AG04449 (cell line): Measurements from ENCODE around the gene CCDC88B.
A peak's percentile ranks its signal among the peaks of the same experiment; 100 is the strongest.

Source experiments
- CTCF ChIA-PET: fragments of 350-600 bp; formaldehyde crosslinking; extraction: SDS; loops from one replicate; lab custom pipeline; 2021; ENCODE audit warnings: antibody characterized with exemption; lab: Yijun Ruan, JAX
- POLR2A ChIA-PET: fragments of 400-600, 350-600 bp; formaldehyde crosslinking; extraction: SDS; loops from one replicate; lab custom pipeline; 2020; ENCODE audit warnings: antibody characterized with exemption, inconsistent platforms; lab: Yijun Ruan, JAX
- DNase-seq: peaks from one replicate; pipeline ENCODE4 v3.0.0-alpha.2; 2010; ENCODE audit warnings: low read depth, low spot score
- H3K4me3 ChIP-seq: 2 replicates; pipeline ENCODE4 v1.5.1; 2011; ENCODE audit warnings: low read depth, mild to moderate bottlenecking, control low read depth, low read length
- TF ChIP-seq, protein P1 (sequence below): IDR thresholded peaks from one replicate; pipeline ENCODE4 v1.5.1; 2011; ENCODE audit warnings: mild to moderate bottlenecking, moderate library complexity, low read length, control low read depth, inconsistent platforms; ENCODE audit not compliant: insufficient read depth; ENCODE audit errors: missing control alignments

CCDC88B gene

DNA sequence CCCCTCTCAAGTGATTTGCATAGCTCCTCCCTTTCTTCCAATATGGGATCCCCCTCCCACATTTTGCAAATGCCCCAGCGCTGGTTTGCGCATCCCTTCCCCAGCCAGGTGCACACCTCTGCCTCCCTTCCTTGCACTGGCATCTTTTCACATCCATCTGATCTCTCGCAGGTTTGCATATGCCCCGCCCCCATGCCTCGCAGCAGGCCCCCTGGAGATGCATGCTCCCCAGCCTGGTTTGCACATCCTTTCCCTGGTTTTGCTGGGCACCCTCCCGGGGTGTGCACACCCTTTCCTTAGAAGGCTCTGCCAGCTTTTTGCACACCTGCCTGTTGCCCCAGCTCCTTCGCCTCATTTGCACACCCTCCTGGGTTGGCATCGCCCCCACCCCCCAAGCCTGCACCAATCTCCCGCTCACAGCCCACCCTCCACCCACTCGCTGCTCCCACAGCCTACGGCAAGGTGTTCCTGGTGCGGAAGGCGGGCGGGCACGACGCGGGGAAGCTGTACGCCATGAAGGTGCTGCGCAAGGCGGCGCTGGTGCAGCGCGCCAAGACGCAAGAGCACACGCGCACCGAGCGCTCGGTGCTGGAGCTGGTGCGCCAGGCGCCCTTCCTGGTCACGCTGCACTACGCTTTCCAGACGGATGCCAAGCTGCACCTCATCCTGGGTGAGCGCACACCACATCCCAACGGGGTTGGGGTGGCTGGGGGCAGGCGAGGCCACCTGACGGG, 19.9 kb downstream of the CCDC88B start:
- TF ChIP-seq, protein P1, sequence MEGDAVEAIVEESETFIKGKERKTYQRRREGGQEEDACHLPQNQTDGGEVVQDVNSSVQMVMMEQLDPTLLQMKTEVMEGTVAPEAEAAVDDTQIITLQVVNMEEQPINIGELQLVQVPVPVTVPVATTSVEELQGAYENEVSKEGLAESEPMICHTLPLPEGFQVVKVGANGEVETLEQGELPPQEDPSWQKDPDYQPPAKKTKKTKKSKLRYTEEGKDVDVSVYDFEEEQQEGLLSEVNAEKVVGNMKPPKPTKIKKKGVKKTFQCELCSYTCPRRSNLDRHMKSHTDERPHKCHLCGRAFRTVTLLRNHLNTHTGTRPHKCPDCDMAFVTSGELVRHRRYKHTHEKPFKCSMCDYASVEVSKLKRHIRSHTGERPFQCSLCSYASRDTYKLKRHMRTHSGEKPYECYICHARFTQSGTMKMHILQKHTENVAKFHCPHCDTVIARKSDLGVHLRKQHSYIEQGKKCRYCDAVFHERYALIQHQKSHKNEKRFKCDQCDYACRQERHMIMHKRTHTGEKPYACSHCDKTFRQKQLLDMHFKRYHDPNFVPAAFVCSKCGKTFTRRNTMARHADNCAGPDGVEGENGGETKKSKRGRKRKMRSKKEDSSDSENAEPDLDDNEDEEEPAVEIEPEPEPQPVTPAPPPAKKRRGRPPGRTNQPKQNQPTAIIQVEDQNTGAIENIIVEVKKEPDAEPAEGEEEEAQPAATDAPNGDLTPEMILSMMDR: no peak
- ChIA-PET CTCF (interaction anchor here (0.6 to 21.8 kb wide), 7 partner anchors 13 to 329 kb away, joined by 3 to 414 read pairs (median 4); partner anchors contain the start of genes CCDC88B, PRDX5 and TRMT112), POLR2A (no interaction called here)
- no peak for DNase-seq
- peak overlapping the region; percentile 94 for H3K4me3 ChIP-seq

DNA sequence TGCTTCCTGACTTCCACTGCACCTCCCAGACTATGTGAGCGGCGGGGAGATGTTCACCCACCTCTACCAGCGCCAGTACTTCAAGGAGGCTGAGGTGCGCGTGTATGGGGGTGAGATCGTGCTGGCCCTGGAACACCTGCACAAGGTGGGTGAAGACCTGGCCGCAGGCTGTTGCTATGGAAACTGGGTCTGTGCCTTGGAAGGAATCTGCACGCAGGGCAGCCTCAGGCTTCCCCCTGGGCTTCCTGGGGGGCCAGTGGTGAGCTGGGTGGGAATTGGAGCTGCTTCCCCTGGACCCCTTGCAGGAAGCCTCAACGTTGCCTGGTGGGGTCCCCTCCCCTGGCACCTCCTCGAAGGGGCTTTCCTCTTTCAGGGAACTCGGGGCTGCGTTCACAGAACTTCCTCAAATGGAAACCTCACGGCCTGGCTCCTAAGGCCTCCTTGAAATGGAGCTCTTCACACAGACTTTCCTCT, 20.5 kb downstream of the CCDC88B start:
- TF ChIP-seq, protein P1: no peak
- POLR2A ChIA-PET: no interaction called here
- H3K4me3 ChIP-seq: peak overlapping the region; percentile 94
- CTCF ChIA-PET: interaction anchor here (0.6 to 21.8 kb wide), 5 partner anchors 12 to 328 kb away, joined by 3 to 414 read pairs (median 4); partner anchors contain the start of gene CCDC88B
- no peak for DNase-seq

DNA sequence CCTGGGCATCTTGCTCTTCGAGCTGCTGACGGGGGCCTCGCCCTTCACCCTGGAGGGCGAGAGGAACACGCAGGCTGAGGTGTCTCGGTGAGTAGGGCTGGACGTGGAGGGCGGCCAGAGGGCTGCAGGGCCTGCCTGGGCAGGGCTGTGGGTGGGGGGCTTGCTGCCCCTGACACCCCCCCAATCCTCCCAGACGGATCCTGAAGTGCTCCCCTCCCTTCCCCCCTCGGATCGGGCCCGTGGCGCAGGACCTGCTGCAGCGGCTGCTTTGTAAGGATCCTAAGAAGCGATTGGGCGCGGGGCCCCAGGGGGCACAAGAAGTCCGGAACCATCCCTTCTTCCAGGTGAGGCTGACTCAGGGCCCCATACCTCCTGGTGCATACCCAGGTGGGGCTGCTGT, 21.7 kb downstream of the CCDC88B start:
- H3K4me3 ChIP-seq: no peak overlapping the region
- no peak for DNase-seq
- TF ChIP-seq, protein P1: no peak
- POLR2A ChIA-PET: no interaction called here
- CTCF ChIA-PET: interaction anchor here (1.5 to 21.8 kb wide), 2 partner anchors 22 to 327 kb away, joined by 3 to 414 read pairs; partner anchors contain the start of gene CCDC88B

DNA sequence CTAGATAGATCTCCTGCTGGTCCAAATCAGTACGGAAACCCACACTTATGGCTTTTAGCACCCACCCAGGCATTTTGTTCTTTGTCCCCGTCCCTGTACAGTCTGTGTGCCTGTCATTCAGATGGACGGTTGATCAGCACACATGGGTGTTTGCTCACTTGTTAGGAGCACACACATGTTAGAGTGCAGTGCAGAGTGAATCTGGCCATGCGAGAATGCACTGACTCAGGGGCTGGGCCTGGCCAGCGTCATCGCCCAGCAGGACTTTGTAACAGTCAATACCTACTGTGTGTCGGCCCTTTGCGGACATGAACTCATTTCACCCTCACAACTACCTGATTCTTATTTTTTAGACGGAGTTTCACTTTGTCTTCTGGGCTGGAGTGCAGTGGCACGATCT, 22.3 kb downstream of the CCDC88B start:
- ChIA-PET POLR2A (no interaction called here), CTCF (no interaction called here)
- TF ChIP-seq, protein P1: no peak
- DNase-seq: no peak
- H3K4me3 ChIP-seq: no peak overlapping the region

DNA sequence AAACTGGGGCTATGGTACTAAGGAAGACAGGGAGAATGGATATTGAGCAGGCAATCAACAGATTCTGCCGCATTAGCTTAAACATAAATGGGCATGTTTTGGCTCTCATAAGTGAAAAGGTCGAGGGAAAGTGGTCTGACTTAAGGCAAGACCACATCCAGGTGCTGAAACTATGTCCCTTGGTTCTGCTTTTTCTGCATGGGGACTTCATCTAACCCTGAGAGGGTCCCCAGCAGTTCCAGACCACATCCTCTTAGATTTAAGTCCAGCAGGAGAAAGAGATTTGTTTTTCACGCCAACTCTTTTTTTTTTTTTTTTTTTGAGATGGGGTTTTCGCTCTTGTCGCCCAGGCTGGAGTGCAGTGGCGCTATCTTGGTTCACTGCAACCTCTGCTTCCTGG, 24.4 kb downstream of the CCDC88B start:
- POLR2A ChIA-PET: interaction anchor here (0.8 kb wide), 1 partner anchor 9 kb away, joined by 3 read pairs; no protein-coding TSS in a partner anchor
- TF ChIP-seq, protein P1: no peak
- no peak overlapping the region for H3K4me3 ChIP-seq
- no peak for DNase-seq
- CTCF ChIA-PET: interaction anchor here (0.6 to 6.3 kb wide), 2 partner anchors 9 to 25 kb away, joined by 3 to 45 read pairs; no protein-coding TSS in a partner anchor

DNA sequence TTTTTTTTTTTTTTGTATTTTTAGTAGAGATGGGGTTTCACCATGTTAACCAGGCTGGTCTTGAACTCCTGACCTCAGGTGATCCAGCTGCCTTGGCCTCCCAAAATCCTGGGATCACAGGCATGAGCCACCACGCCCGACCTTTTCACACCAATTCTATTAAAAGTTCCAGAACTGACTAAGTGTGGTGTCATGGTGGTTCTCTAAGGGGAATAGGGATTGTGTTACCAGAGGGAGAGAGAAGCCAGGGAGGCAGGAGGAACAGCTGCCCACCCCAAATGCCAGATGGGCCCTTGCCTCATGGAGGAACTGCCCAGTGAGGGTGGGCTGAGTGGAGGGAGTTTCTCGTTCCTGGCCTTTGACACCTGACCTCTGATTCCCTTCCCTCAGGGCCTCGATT, 24.9 kb downstream of the CCDC88B start:
- TF ChIP-seq, protein P1: no peak

More for the DNA sequence above, 24.9 kb downstream of the CCDC88B start:
- DNase-seq: no peak
- H3K4me3 ChIP-seq: no peak overlapping the region
- ChIA-PET POLR2A (no interaction called here), CTCF (interaction anchor here (6.3 kb wide), 1 partner anchor 10 kb away, joined by 45 read pairs; no protein-coding TSS in a partner anchor)
